ENCODE data around the gene CD300LB. TPM values are rescaled to one million over a fixed set of nuclear protein-coding genes. Genes with fewer than 3 reads are reported as not detected.

Gene CD300LB
- polyA plus RNA-seq, 1 donor (not counting 4 experiments of a cell fraction or from before 2014, with no cell fraction given) = not detected

GRCh38 chr17:74530831-74531150 lies 484 bp downstream of the CD300LB start:
- Histone ChIP-seq H4K20me1 (ENCODE audit: control insufficient read depth, extremely low read depth, insufficient read depth, low read length) (no peaks in the 10 kb centered on the region), H3K4me2 (ENCODE audit: control insufficient read depth, extremely low read depth, insufficient read depth, low read depth, low read length) (no peak overlapping the region), H3K9ac (ENCODE audit: control insufficient read depth, extremely low read depth, insufficient read depth, low read length) (no peak overlapping the region), H2AFZ (ENCODE audit: control insufficient read depth, low read length) (no peak overlapping the region), H3K4me1 (ENCODE audit: control insufficient read depth, extremely low read depth, insufficient read depth, low read length) (no peaks in the 10 kb centered on the region), H3K36me3 (ENCODE audit: control insufficient read depth in 2 of 2, extremely low read depth in 1 of 2, insufficient read depth in 2 of 2, low read length in 2 of 2) (no peaks in the 10 kb centered on the region), H3K9me3 (ENCODE audit: control insufficient read depth, low read depth, low read length) (no peaks in the 10 kb centered on the region), H3K4me3 (ENCODE audit: control insufficient read depth in 2 of 3, extremely low read depth in 1 of 3, insufficient read depth in 2 of 3, low read depth in 1 of 3, low read length in 3 of 3) (no peak overlapping the region), H3K27me3 (ENCODE audit: control insufficient read depth, extremely low read depth, insufficient read depth, low read length) (no peaks in the 10 kb centered on the region), H3K9me1 (ENCODE audit: control insufficient read depth, extremely low read depth, insufficient read depth, low read length) (no peaks in the 10 kb centered on the region), H3K27ac (ENCODE audit: control insufficient read depth, insufficient read depth, low read length) (no peak overlapping the region), H3K79me2 (ENCODE audit: control insufficient read depth, insufficient read depth, low read length) (no peaks in the 10 kb centered on the region)
- no peak for DNase-seq (ENCODE audit: low read depth, low spot score)
- TF ChIP-seq CTCF (optimal IDR thresholded peaks at IDR 0.05 in 1 of 3, IDR thresholded peaks at IDR 0.05 in 1 of 3, conservative IDR thresholded peaks at IDR 0.05 in 1 of 3; ENCODE audit: extremely low read depth in 1 of 3, insufficient read depth in 2 of 3, low read length in 3 of 3) (no peak), EZH2 (IDR thresholded peaks at IDR 0.05; ENCODE audit: low read length) (no peak)
- no peak for FAIRE-seq
- dilution Hi-C loops (cut with MboI; ENCODE audit: extremely low pct_ligation_motif_present, low sequenced_read_pairs) = no loop called here

- Histone ChIP-seq H2AFZ (ENCODE audit: control insufficient read depth, low read length) (no peak overlapping the region), H3K27ac (ENCODE audit: control insufficient read depth, insufficient read depth, low read length) (no peak overlapping the region)
- FAIRE-seq = no peak
Observed at GRCh38 chr17:74529243-74529642, 2.0 kb downstream of the CD300LB start.

More at GRCh38 chr17:74529243-74529642, 2.0 kb downstream of the CD300LB start:
- Histone ChIP-seq H3K4me2 (ENCODE audit: control insufficient read depth, extremely low read depth, insufficient read depth, low read depth, low read length) (no peak overlapping the region), H3K4me3 (ENCODE audit: control insufficient read depth in 2 of 3, extremely low read depth in 1 of 3, insufficient read depth in 2 of 3, low read depth in 1 of 3, low read length in 3 of 3) (no peak overlapping the region), H3K9me1 (ENCODE audit: control insufficient read depth, extremely low read depth, insufficient read depth, low read length) (no peaks in the 10 kb centered on the region), H3K36me3 (ENCODE audit: control insufficient read depth in 2 of 2, extremely low read depth in 1 of 2, insufficient read depth in 2 of 2, low read length in 2 of 2) (no peaks in the 10 kb centered on the region), H3K27me3 (ENCODE audit: control insufficient read depth, extremely low read depth, insufficient read depth, low read length) (no peaks in the 10 kb centered on the region), H3K9me3 (ENCODE audit: control insufficient read depth, low read depth, low read length) (no peaks in the 10 kb centered on the region), H4K20me1 (ENCODE audit: control insufficient read depth, extremely low read depth, insufficient read depth, low read length) (no peaks in the 10 kb centered on the region), H3K79me2 (ENCODE audit: control insufficient read depth, insufficient read depth, low read length) (no peaks in the 10 kb centered on the region), H3K9ac (ENCODE audit: control insufficient read depth, extremely low read depth, insufficient read depth, low read length) (no peak overlapping the region), H3K4me1 (ENCODE audit: control insufficient read depth, extremely low read depth, insufficient read depth, low read length) (no peaks in the 10 kb centered on the region)
- no peak for TF ChIP-seq CTCF (optimal IDR thresholded peaks at IDR 0.05 in 1 of 3, IDR thresholded peaks at IDR 0.05 in 1 of 3, conservative IDR thresholded peaks at IDR 0.05 in 1 of 3; ENCODE audit: extremely low read depth in 1 of 3, insufficient read depth in 2 of 3, low read length in 3 of 3)
- dilution Hi-C loops (cut with MboI; ENCODE audit: extremely low pct_ligation_motif_present, low sequenced_read_pairs) = no loop called here
- DNase-seq (ENCODE audit: low read depth, low spot score) = no peak

Measured in keratinocyte (primary cell).